Esophagus squamous epithelium (tissue), 4 donors: Measurements from ENCODE around the gene CEP295NL.

ENCODE experiments used
- CTCF ChIP-seq, 6 experiments: fragments of 450-650 bp in 4 of 6; fragments of 200-600 bp in 2 of 6; sonication (generic) in 2 of 6; IDR thresholded peaks; one replicate each; pipeline ENCODE4 v1.5.1; 2016 to 2019; ENCODE audit warnings: antibody characterized with exemption in 6 of 6, mild to moderate bottlenecking in 4 of 6, moderate library complexity in 4 of 6
- POLR2A ChIP-seq, 4 donors: fragments of 450-650 bp; IDR thresholded peaks; one replicate each; pipeline ENCODE4 v1.6.1; 2017; ENCODE audit warnings: antibody characterized with exemption in 4 of 4, mild to moderate bottlenecking in 4 of 4, moderate library complexity in 3 of 4

GRCh38 chr17:78872486-78872885 is 30.5 kb downstream of the CEP295NL start:
- TF ChIP-seq CTCF (IDR thresholded peaks at IDR 0.05) (no peak), POLR2A (IDR thresholded peaks at IDR 0.05) (no peak)
